Spleen (tissue), 13 donors: Measurements from ENCODE around the gene PTP4A1. TPM values are rescaled to one million over a fixed set of nuclear protein-coding genes. Genes with fewer than 3 reads are reported as not detected.
A peak's percentile ranks its signal among the peaks of the same experiment; 100 is the strongest.
"Not testable (repeated sequence)": the region's sequence is repeated elsewhere in the genome, so short reads cannot be mapped to it uniquely, and the experiment has no call there.

Experiments used
- DNase-seq: peaks from one replicate; pipeline ENCODE4 v3.0.0-alpha.2; 2020
- H3K27ac ChIP-seq, 8 donors: fragments of 200-600 bp; sonication (generic) in 7 of 8; 1 replicate in 4 of 8; 2 replicates in 4 of 8; pipeline versions ENCODE4 v1.5.0 to v1.8.0; 2016 to 2021; ENCODE audit warnings: inconsistent platforms in 4 of 8, mild to moderate bottlenecking in 4 of 8, moderate library complexity in 1 of 8
- H3K27me3 ChIP-seq, 7 donors: fragments of 200-600 bp; sonication (generic) in 6 of 7; replicated peaks in 1 of 7; 1 replicate in 4 of 7; 2 replicates in 3 of 7; pipeline versions ENCODE4 v1.5.0 to v1.8.0; 2016 to 2021; ENCODE audit warnings: inconsistent platforms in 3 of 7, mild to moderate bottlenecking in 1 of 7
- H3K36me3 ChIP-seq, 6 donors: fragments of 200-600 bp; sonication (generic) in 5 of 6; 1 replicate in 4 of 6; 2 replicates in 2 of 6; pipeline versions ENCODE4 v1.5.0 to v1.8.0; 2016 to 2021; ENCODE audit warnings: inconsistent platforms in 2 of 6
- H3K4me1 ChIP-seq, 6 donors: fragments of 200-600 bp; sonication (generic) in 5 of 6; 1 replicate in 3 of 6; 2 replicates in 3 of 6; pipeline versions ENCODE4 v1.5.0 to v1.8.0; 2016 to 2021; ENCODE audit warnings: inconsistent platforms in 3 of 6
- H3K4me3 ChIP-seq, 8 donors: fragments of 200-600 bp; sonication (generic) in 7 of 8; 1 replicate in 4 of 8; 2 replicates in 4 of 8; pipeline versions ENCODE4 v1.5.0 to v1.8.0; 2016 to 2021; ENCODE audit warnings: inconsistent platforms in 4 of 8, mild to moderate bottlenecking in 4 of 8, moderate library complexity in 2 of 8
- H3K9me3 ChIP-seq, 8 donors: fragments of 200-600 bp; sonication (generic) in 7 of 8; 1 replicate in 4 of 8; 2 replicates in 4 of 8; pipeline versions ENCODE4 v1.5.0 to v1.8.0; 2016 to 2021; ENCODE audit warnings: inconsistent platforms in 4 of 8
- POLR2A ChIP-seq, 3 donors: fragments of 450-650 bp; IDR thresholded peaks; one replicate each; pipeline ENCODE4 v1.5.1; 2017; ENCODE audit warnings: antibody characterized with exemption in 3 of 3, mild to moderate bottlenecking in 1 of 3
- POLR2AphosphoS5 ChIP-seq, 3 donors: sonication (generic); formaldehyde crosslinking; IDR thresholded peaks; one replicate each; pipeline ENCODE4 v1.5.1; 2017; ENCODE audit warnings: antibody characterized with exemption in 3 of 3
- WGBS, 5 donors: extraction: QIAGEN DNeasy Blood & Tissue Kit in 3 of 5; methylation state at CpG; one replicate each; pipeline versions ENCODE4 v1.1.5 to v1.1.7; 2013 to 2018; 5-methylcytosine and 5-hydroxymethylcytosine counted together
- intact Hi-C: fragments of 100-400 bp; cut with DNase I; formaldehyde crosslinking; loops from one replicate; pipeline ENCODE4 v1.15.0; 2023; ENCODE audit warnings: low total_unique reads
- long read RNA-seq, 2 donors: transcript quantifications; one replicate each; lab custom pipeline, GENCODE V29; 2026
- polyA plus RNA-seq, 3 donors: library from polyadenylated mRNA; stranded (reverse); fragments of 200-250 nt; gene quantifications; one replicate each; pipeline ENCODE4 v1.2.1, GENCODE V29; 2013
- total RNA-seq, 7 donors: library from RNA; depleted of rRNA in 3 of 7; stranded (reverse); fragments of >200 nt in 3 of 7; fragmentation: NEBNext Ultra II Directional in 4 of 7; extraction: Animal tissue kit (Norgen Biotek cat#: 25700) in 4 of 7; gene quantifications; one replicate each; pipeline versions ENCODE4 v1.1.0 to v1.2.1, GENCODE V29; 2016 to 2021
- TF ChIP-seq, protein P1 (sequence below), 11 experiments: fragments of 200-600 bp in 7 of 11; fragments of 450-650 bp in 4 of 11; sonication (generic) in 4 of 11; IDR thresholded peaks in 8 of 11; conservative IDR thresholded peaks in 3 of 11; 1 replicate in 7 of 11; 2 replicates in 4 of 11; pipeline versions ENCODE4 v1.4.0 to v1.8.0; 2016 to 2021; ENCODE audit warnings: antibody characterized with exemption in 11 of 11, inconsistent platforms in 4 of 11, mild to moderate bottlenecking in 1 of 11
- donor health status: healthy with polysubstance abuse.
- donor health status: DM: no; HTN: no; CAD: no; lungs with moderate emphysema.
- donor health status: DM: no; HTN: no; CAD: no.
- donor health status: Bipolar disorder and iron deficiency.
- donor health status: healthy.
- donor health status: DM: no; HTN: no; CAD: no.
- donor health status: DM: yes; HTN: yes; CAD: no.

Gene PTP4A1
- total RNA-seq (10 to 100 TPM; 26.6 to 46.1 (median 29.7) TPM), polyA plus RNA-seq (10 to 100 TPM in 2 of 3 donors, 1 to 10 TPM in 1; 6.8 to 14.5 (median 12.5) TPM)
- long read RNA-seq, donor 1, transcript PTP4A1-203 (5 exons, 2,203 nt) = major isoform, 5 of 5 reads
- long read RNA-seq, donor 1, partial matches to known transcripts = 0 of 5 reads
- long read RNA-seq, donor 1, other reads (novel, unspliced or antisense) = 0 of 5 reads
- long read RNA-seq, donor 2, transcript PTP4A1-203 (5 exons, 2,203 nt) = major isoform, 5 of 5 reads
- long read RNA-seq, donor 2, partial matches to known transcripts = 0 of 5 reads
- long read RNA-seq, donor 2, other reads (novel, unspliced or antisense) = 0 of 5 reads

DNA sequence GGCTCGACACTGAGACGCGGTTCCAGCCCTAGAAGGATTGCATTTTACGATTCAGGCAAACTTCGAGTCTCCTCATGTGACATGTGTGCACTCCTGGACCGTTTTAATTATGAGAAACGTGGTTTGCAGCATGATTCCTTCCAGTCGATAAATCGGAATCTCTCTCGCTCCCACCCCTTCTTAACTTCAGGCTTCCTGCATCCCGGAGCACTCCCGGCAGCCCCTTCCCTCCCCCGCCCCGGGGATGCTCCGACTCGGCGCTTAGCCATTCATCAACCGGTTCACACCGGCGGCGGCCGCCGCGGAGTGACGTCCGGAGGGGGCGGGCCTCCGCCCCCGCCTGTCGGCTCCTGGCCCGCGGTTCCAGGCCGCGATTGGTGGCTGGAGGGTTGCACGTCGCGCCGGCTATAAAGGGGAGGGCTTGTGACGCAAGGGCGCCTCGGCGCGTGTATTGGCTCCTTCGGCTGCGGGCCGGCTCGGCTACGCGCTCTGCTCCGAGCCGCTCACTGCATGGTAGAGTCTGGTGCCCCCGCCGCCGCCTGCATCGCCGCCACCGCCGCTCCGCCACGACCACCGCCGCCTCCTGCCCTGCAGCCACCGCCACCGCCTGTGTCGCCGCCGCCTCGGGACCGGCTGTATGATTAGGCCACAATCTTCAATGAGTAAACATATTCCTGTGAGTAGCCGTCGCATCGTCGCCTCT lies at the start of gene PTP4A1, which contains the start of gene LOC128125822:
Gene PTP4A1 (plus strand): TSS at position 437 of the 703 bp plus-strand sequence. CDS start 4,401 bp downstream, outside the sequence.
Gene LOC128125822 (plus strand): TSS at position 437 of the 703 bp plus-strand sequence.
- Histone ChIP-seq H3K4me3 (peak within 1 kb of the TSS; percentile 59 to 93 (median 74)), H3K27ac (peak within 1 kb of the TSS; percentile 94 to 100 (median 100)), H3K9me3 (no peaks in the 10 kb centered on the region), H3K36me3 (peaks cover 0 to 11% (median 9%) of the 10 kb centered on the region in 6 donors), H3K4me1 (peaks cover 9 to 40% (median 26%) of the 10 kb centered on the region in 6 donors), H3K27me3 (no peaks in the 10 kb centered on the region)
- WGBS, 5 donors = 0 to 2% (median 1%) methylated on average over 28 to 73 of the region's 73 CpGs
- intact Hi-C loops = loop anchor here (10.0 kb wide), 1 partner anchor 63 kb away; the partner anchor contains the start of gene PHF3
- peak; percentile 100 for DNase-seq
- TF ChIP-seq POLR2A (IDR thresholded peaks at IDR 0.05) = peak; percentile 87 to 99 (median 87)
- peak; percentile 98 to 99 (median 99) for TF ChIP-seq POLR2AphosphoS5 (IDR thresholded peaks at IDR 0.05)
- TF ChIP-seq, protein P1, sequence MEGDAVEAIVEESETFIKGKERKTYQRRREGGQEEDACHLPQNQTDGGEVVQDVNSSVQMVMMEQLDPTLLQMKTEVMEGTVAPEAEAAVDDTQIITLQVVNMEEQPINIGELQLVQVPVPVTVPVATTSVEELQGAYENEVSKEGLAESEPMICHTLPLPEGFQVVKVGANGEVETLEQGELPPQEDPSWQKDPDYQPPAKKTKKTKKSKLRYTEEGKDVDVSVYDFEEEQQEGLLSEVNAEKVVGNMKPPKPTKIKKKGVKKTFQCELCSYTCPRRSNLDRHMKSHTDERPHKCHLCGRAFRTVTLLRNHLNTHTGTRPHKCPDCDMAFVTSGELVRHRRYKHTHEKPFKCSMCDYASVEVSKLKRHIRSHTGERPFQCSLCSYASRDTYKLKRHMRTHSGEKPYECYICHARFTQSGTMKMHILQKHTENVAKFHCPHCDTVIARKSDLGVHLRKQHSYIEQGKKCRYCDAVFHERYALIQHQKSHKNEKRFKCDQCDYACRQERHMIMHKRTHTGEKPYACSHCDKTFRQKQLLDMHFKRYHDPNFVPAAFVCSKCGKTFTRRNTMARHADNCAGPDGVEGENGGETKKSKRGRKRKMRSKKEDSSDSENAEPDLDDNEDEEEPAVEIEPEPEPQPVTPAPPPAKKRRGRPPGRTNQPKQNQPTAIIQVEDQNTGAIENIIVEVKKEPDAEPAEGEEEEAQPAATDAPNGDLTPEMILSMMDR (IDR thresholded peaks at IDR 0.05 in 8 of 11, conservative IDR thresholded peaks at IDR 0.05 in 3 of 11) = peak in 2 of 11 experiments; percentile 4 to 29

DNA sequence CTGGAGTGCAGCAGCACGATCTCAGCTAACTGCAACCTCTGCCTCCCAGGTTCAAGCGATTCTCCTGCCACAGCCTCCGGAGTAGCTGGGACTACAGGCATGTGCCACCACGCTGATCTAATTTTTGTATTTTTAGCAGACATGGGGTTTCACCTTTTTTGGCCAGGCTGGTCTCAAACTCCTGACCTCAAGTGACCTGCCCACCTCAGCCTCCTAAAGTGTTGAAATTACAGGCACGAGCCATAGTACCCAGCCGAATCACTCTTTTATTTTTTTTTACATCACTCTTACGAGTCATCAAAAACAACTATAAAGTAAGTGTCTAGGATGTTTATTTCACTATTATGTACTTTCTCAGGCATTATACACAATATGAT lies 49.4 kb upstream of the PTP4A1 start:
- H3K4me3 ChIP-seq, H3K27me3 ChIP-seq, H3K36me3 ChIP-seq, H3K9me3 ChIP-seq, intact Hi-C loops, H3K27ac ChIP-seq, DNase-seq: not testable (repeated sequence)
- peaks cover 0 to 12% (median 0%) of the 10 kb centered on the region in 6 donors for H3K4me1 ChIP-seq
- WGBS, 5 donors = 87 to 94% (median 89%) methylated on average over 7 of the region's 7 CpGs

DNA sequence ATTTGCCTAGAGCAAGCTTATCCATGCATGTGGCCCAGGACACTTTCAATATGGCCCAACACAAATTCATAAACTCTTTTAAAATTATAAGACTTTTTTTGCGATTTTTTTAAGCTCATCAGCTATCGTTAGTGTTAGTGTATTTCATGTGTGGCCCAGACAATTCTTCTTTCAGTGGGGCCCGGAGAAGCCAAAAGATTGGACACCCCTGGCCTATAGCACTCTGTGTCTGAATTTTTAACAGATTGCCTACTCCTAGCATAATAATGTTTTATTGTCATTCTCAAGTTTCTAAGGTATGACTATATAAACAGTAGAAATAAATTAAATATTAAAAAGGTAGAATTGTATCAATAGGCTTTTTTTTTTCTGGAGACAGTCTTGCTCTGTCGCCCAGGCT lies 48.6 kb upstream of the PTP4A1 start:
- TF ChIP-seq, protein P1 (IDR thresholded peaks at IDR 0.05 in 8 of 11, conservative IDR thresholded peaks at IDR 0.05 in 3 of 11) = no peak
- no peak for TF ChIP-seq POLR2AphosphoS5 (IDR thresholded peaks at IDR 0.05)
- TF ChIP-seq POLR2A (IDR thresholded peaks at IDR 0.05) = no peak
- Histone ChIP-seq H3K27ac (no peak overlapping the region), H3K9me3 (no peaks in the 10 kb centered on the region), H3K4me1 (peaks cover 0 to 10% (median 0%) of the 10 kb centered on the region in 6 donors), H3K27me3 (no peaks in the 10 kb centered on the region), H3K4me3 (no peak overlapping the region), H3K36me3 (no peaks in the 10 kb centered on the region)
- 93 to 99% (median 95%) methylated on average over 4 of the region's 4 CpGs for WGBS, 5 donors
- no peak for DNase-seq
- intact Hi-C loops = no loop called here

DNA sequence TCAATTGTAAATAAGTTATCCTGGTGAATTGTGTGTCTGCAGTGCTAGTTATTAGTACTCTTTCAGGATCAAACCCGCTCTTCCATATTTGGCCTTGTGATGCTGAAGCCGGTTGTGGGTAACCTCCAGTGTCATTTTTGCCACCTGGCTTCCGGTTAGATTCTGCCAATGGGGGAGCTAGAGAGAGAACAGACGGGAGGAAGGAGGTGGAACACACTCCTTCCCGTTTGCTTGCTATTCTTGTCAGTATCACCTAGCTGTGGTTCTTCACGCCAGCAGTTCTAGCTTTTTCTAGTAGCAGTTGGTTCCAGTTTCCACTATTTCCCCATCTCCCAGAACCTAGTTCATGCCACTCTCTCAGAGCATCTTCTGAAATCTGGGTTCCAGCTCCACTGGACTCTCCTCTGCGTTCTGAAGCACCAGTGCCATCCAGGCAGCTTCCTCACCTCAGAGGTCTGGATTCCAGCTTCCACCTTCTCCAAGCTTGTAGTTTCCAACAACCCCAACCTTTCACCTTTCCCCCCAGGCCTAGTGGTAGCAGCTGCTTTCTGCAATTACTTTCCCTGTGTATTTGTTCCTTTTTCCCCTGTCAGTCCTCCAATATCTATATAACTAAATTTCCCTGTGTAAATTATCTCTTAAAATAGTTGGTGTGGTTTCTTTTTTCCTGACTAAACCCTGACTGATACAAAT lies 46.9 kb upstream of the PTP4A1 start:
- intact Hi-C loops = no loop called here
- no peaks in the 10 kb centered on the region for H3K27me3 ChIP-seq
- no peak overlapping the region for H3K27ac ChIP-seq
- no peaks in the 10 kb centered on the region for H3K36me3 ChIP-seq
- 67 to 82% (median 72%) methylated on average over 7 of the region's 7 CpGs for WGBS, 5 donors
- no peak overlapping the region for H3K4me3 ChIP-seq
- no peaks in the 10 kb centered on the region for H3K9me3 ChIP-seq
- TF ChIP-seq POLR2AphosphoS5 (IDR thresholded peaks at IDR 0.05) (no peak), POLR2A (IDR thresholded peaks at IDR 0.05) (no peak)
- TF ChIP-seq, protein P1 (IDR thresholded peaks at IDR 0.05 in 8 of 11, conservative IDR thresholded peaks at IDR 0.05 in 3 of 11) = no peak
- DNase-seq = no peak
- H3K4me1 ChIP-seq = no peaks in the 10 kb centered on the region
